ENCODE results near the gene ATP6V1E1.
"Not testable (repeated sequence)": the region's sequence is repeated elsewhere in the genome, so short reads cannot be mapped to it uniquely, and the experiment has no call there.

DNA sequence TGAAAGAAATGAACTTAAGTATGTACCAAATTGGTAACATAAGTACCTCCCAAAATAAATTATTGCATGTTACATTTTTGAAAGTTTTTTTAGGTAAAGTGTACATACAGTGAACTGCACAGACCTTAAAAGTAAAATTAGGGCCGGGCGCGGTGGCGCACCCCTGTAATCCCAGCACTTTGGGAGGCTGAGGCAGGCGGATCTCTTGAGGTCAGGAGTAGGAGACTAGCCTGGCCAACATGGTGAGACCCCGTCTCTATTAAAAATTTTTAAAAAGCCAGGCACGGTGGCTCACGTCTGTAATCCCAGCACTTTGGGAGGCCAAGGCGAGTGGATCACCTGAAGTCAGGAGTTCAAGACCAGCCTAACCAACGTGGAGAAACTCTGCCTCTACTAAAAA, 8.3 kb upstream of the ATP6V1E1 start:
- TF ChIP-seq, protein P1, sequence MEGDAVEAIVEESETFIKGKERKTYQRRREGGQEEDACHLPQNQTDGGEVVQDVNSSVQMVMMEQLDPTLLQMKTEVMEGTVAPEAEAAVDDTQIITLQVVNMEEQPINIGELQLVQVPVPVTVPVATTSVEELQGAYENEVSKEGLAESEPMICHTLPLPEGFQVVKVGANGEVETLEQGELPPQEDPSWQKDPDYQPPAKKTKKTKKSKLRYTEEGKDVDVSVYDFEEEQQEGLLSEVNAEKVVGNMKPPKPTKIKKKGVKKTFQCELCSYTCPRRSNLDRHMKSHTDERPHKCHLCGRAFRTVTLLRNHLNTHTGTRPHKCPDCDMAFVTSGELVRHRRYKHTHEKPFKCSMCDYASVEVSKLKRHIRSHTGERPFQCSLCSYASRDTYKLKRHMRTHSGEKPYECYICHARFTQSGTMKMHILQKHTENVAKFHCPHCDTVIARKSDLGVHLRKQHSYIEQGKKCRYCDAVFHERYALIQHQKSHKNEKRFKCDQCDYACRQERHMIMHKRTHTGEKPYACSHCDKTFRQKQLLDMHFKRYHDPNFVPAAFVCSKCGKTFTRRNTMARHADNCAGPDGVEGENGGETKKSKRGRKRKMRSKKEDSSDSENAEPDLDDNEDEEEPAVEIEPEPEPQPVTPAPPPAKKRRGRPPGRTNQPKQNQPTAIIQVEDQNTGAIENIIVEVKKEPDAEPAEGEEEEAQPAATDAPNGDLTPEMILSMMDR (IDR thresholded peaks at IDR 0.05) = not testable (repeated sequence)
- not testable (repeated sequence) for TF ChIP-seq EP300, POLR2AphosphoS5 (IDR thresholded peaks at IDR 0.05)
